Upper lobe of left lung (tissue), 4 donors: Measurements from ENCODE around the gene TCTN1.
"Not testable (repeated sequence)": the region's sequence is repeated elsewhere in the genome, so short reads cannot be mapped to it uniquely, and the experiment has no call there.

ENCODE experiments used
- CTCF ChIP-seq, 6 experiments: fragments of 450-650 bp in 4 of 6; fragments of 200-600 bp in 2 of 6; sonication (generic) in 2 of 6; IDR thresholded peaks; one replicate each; pipeline ENCODE4 v1.5.1; 2016 to 2019; ENCODE audit warnings: antibody characterized with exemption in 6 of 6
- POLR2A ChIP-seq, 4 donors: fragments of 450-650 bp; IDR thresholded peaks; one replicate each; pipeline ENCODE4 v1.5.1; 2016 to 2017; ENCODE audit warnings: antibody characterized with exemption in 4 of 4, mild to moderate bottlenecking in 2 of 4
- POLR2AphosphoS5 ChIP-seq, 2 donors: sonication (generic); formaldehyde crosslinking; IDR thresholded peaks; one replicate each; pipeline ENCODE4 v1.5.1; 2017; ENCODE audit warnings: antibody characterized with exemption in 2 of 2

- not testable (repeated sequence) for TF ChIP-seq CTCF, POLR2A, POLR2AphosphoS5 (IDR thresholded peaks at IDR 0.05)
These were observed 44.1 kb upstream of the TCTN1 start for GRCh38 chr12:110569838-110570237.
